Esophagus squamous epithelium (tissue), 4 donors: Measurements from ENCODE around the gene CIT.

Experiments used
- CTCF ChIP-seq, 6 experiments: fragments of 450-650 bp in 4 of 6; fragments of 200-600 bp in 2 of 6; sonication (generic) in 2 of 6; IDR thresholded peaks; one replicate each; pipeline ENCODE4 v1.5.1; 2016 to 2019; ENCODE audit warnings: antibody characterized with exemption in 6 of 6, mild to moderate bottlenecking in 4 of 6, moderate library complexity in 4 of 6
- POLR2A ChIP-seq, 4 donors: fragments of 450-650 bp; IDR thresholded peaks; one replicate each; pipeline ENCODE4 v1.6.1; 2017; ENCODE audit warnings: antibody characterized with exemption in 4 of 4, mild to moderate bottlenecking in 4 of 4, moderate library complexity in 3 of 4

GRCh38 chr12:119780786-119781434 lies 96.2 kb downstream of the CIT start:
- peak in 5 of 6 experiments; percentile 69 to 80 (median 75) for TF ChIP-seq CTCF (IDR thresholded peaks at IDR 0.05)
- TF ChIP-seq POLR2A (IDR thresholded peaks at IDR 0.05) = no peak
